ENCODE data around the gene GALK2. TPM values are rescaled to one million over a fixed set of nuclear protein-coding genes. Genes with fewer than 3 reads are reported as not detected.

GALK2 gene
- total and polyA plus RNA-seq, 2 experiments from 2014 or later = 11.5 to 23.0 TPM

DNA sequence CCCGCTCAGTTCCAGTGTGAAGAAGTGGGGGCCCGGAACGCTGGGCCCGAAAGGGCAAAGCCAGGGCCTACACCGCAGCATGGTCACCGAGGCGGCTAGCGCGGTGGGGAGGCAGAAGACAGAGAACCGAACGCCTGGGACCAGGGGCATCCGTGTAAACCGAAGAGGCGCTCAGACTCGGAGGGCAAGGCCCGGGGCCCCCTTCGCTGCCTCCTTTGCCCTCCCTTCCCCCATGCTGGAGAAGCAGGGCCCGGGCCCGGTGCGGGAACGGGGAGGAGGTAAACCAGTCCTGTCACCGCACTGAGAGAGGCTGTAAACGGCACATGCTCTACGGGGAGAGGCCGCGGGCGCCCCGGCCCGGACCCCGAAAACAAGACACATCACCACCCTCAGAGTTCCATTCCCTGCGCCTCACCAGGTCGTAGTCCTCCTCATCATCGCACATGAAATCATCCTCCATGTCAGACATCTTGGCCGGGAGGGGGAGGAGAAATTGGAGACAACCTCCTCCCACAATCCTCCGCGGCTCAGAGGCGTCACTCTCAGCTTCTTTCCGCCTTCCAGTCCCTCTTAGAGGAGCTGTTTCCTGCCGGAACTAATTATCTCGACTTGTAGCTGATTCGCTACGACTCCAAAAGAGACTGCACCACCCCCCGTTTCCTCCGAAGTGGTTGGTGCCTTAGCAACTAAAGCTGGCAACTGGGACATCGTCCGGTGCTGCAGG, 14.8 kb upstream of the GALK2 start, which contains the start of gene COPS2:
COPS2 (minus strand) TSS at position 490 of the 724 bp plus-strand sequence; CDS start at position 469, 21 bp downstream.
- Histone ChIP-seq H3F3A (replicated peaks; ENCODE audit: low read depth) (no peaks in the 10 kb centered on the region; the same call in 1 of the 2 replicates), H3K27ac (ENCODE audit: low read depth) (peak within 1 kb of the TSS; percentile 68), H3K4me1 (ENCODE audit: insufficient read depth) (no peaks in the 10 kb centered on the region; the same call in 1 of the 2 replicates), H3K27me3 (ENCODE audit: insufficient read depth) (no peaks in the 10 kb centered on the region), H3K9me2 (ENCODE audit: insufficient read depth) (no peaks in the 10 kb centered on the region), H2AFZ (peak within 1 kb of the TSS; percentile 94), H3K79me2 (replicated peaks; ENCODE audit: insufficient read depth) (peaks cover 61% of the 10 kb centered on the region), H3K36me3 (ENCODE audit: insufficient read depth) (no peaks in the 10 kb centered on the region), H3K4me3 (peak within 1 kb of the TSS; percentile 82), H3K4me2 (peak within 1 kb of the TSS; percentile 93), H4K20me1 (replicated peaks; ENCODE audit: insufficient read depth) (peaks cover 8% of the 10 kb centered on the region)
- ATAC-seq (peak; percentile 97), DNase-seq (ENCODE audit: low spot score) (peak; percentile 99)
- Mint-ChIP-seq H3K4me1 (peaks cover 12% of the 10 kb centered on the region), H3K9me3 (no peaks in the 10 kb centered on the region), H3K27me3 (ENCODE audit: insufficient read depth, low read depth, poor library complexity) (no peaks in the 10 kb centered on the region), H3K27ac (peak within 1 kb of the TSS; percentile 99), H3K4me3 (peak within 1 kb of the TSS; percentile 99), H3K36me3 (ENCODE audit: low read depth) (no peaks in the 10 kb centered on the region)
- TF ChIP-seq STAT1 (IDR thresholded peaks at IDR 0.05; ENCODE audit: unreplicated experiment) (no peak), POLR2AphosphoS5 (IDR thresholded peaks at IDR 0.05; ENCODE audit: low read depth) (peak; percentile 83), EZH2 (IDR thresholded peaks at IDR 0.05; ENCODE audit: low read depth, unreplicated experiment) (no peak), CREB1 (CRISPR knock-in tag; IDR thresholded peaks at IDR 0.05; ENCODE audit: low read depth) (peak; percentile 85), ZNF114 (CRISPR knock-in tag; IDR thresholded peaks at IDR 0.05) (0 out of 2 replicates have a peak, but pooled peaks have one; percentile 28)
- TF ChIP-seq, protein P1, sequence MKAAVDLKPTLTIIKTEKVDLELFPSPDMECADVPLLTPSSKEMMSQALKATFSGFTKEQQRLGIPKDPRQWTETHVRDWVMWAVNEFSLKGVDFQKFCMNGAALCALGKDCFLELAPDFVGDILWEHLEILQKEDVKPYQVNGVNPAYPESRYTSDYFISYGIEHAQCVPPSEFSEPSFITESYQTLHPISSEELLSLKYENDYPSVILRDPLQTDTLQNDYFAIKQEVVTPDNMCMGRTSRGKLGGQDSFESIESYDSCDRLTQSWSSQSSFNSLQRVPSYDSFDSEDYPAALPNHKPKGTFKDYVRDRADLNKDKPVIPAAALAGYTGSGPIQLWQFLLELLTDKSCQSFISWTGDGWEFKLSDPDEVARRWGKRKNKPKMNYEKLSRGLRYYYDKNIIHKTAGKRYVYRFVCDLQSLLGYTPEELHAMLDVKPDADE (IDR thresholded peaks at IDR 0.05) = peak; percentile 86
- TF ChIP-seq, protein P2, sequence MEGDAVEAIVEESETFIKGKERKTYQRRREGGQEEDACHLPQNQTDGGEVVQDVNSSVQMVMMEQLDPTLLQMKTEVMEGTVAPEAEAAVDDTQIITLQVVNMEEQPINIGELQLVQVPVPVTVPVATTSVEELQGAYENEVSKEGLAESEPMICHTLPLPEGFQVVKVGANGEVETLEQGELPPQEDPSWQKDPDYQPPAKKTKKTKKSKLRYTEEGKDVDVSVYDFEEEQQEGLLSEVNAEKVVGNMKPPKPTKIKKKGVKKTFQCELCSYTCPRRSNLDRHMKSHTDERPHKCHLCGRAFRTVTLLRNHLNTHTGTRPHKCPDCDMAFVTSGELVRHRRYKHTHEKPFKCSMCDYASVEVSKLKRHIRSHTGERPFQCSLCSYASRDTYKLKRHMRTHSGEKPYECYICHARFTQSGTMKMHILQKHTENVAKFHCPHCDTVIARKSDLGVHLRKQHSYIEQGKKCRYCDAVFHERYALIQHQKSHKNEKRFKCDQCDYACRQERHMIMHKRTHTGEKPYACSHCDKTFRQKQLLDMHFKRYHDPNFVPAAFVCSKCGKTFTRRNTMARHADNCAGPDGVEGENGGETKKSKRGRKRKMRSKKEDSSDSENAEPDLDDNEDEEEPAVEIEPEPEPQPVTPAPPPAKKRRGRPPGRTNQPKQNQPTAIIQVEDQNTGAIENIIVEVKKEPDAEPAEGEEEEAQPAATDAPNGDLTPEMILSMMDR (conservative IDR thresholded peaks at IDR 0.05; ENCODE audit: low read depth in 2 of 2) = 0 out of 4 replicates have a peak, but pooled peaks of 1 of the 2 experiments have one; percentile 1

DNA sequence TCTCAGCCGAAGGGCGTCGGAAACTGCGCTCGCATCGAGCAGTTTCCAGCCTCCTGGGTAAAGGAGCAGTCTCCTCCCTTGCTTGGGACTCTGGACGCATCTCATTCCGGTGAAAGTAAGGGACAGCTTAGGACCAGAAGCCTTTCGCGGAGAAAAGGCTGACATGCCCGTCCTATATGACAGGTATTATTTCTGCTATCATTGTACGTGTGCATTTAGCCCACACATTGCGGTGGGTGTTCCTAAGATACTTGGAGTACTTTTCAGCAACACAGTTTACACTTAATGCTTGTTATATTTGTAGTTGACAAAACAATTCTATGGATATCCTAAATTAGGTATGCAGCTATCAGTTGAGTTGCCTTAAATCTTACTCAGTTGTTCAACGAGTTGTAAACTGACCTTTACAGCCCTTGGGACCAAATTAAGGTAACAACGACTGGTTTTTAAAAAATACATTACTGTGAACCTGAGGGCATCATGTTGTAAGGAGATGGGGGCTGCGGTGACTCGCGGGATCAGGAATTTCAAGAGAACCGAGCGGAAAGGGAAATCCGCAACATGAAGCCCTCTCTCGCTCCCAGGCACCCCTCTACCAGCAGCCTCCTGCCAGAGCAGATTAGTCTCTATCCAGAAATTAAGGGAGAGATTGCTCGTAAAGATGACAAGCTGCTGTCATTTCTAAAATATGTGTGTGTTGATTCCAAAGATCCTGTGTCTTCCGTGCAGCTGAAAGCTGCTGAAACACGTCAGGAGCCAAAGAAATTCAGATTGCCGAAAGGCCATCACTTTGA, 14.0 kb upstream of the GALK2 start:
- peak; percentile 13 for ATAC-seq

More for the DNA sequence above, 14.0 kb upstream of the GALK2 start:
- Histone ChIP-seq H3K27me3 (ENCODE audit: insufficient read depth) (no peaks in the 10 kb centered on the region), H3K9me2 (ENCODE audit: insufficient read depth) (no peaks in the 10 kb centered on the region), H3K4me3 (peak overlapping the region; percentile 82), H2AFZ (peak overlapping the region; percentile 94), H3K4me2 (peak overlapping the region; percentile 84), H3K36me3 (ENCODE audit: insufficient read depth) (no peaks in the 10 kb centered on the region), H3K4me1 (ENCODE audit: insufficient read depth) (no peaks in the 10 kb centered on the region; the same call in 1 of the 2 replicates), H3F3A (replicated peaks; ENCODE audit: low read depth) (no peaks in the 10 kb centered on the region; the same call in 1 of the 2 replicates), H3K27ac (ENCODE audit: low read depth) (no peak overlapping the region), H3K79me2 (replicated peaks; ENCODE audit: insufficient read depth) (peaks cover 54% of the 10 kb centered on the region), H4K20me1 (replicated peaks; ENCODE audit: insufficient read depth) (peaks cover 8% of the 10 kb centered on the region)
- TF ChIP-seq EZH2 (IDR thresholded peaks at IDR 0.05; ENCODE audit: low read depth, unreplicated experiment) (no peak), POLR2AphosphoS5 (IDR thresholded peaks at IDR 0.05; ENCODE audit: low read depth) (0 out of 2 replicates have a peak, but pooled peaks have one; percentile 69)
- H3K36me3 Mint-ChIP-seq (ENCODE audit: low read depth) = no peaks in the 10 kb centered on the region
- H3K27me3 Mint-ChIP-seq (ENCODE audit: insufficient read depth, low read depth, poor library complexity) = no peaks in the 10 kb centered on the region
- no peaks in the 10 kb centered on the region for H3K9me3 Mint-ChIP-seq
- peak overlapping the region; percentile 86 for H3K27ac Mint-ChIP-seq
- DNase-seq (ENCODE audit: low spot score) = peak; percentile 41
- H3K4me3 Mint-ChIP-seq = peak overlapping the region; percentile 99
- peaks cover 12% of the 10 kb centered on the region for H3K4me1 Mint-ChIP-seq
